ENCODE measurements around the gene RNU6-9. TPM values are rescaled to one million over a fixed set of nuclear protein-coding genes. Genes with fewer than 3 reads are reported as not detected.

The RNU6-9 gene
- total and polyA plus RNA-seq, 2 experiments from 2014 or later: not detected

- H3K27me3 ChIP-seq (replicated peaks; ENCODE audit: insufficient read depth): no peaks in the 10 kb centered on the region
- H3K79me2 ChIP-seq (ENCODE audit: insufficient read depth): no peaks in the 10 kb centered on the region
- no peak overlapping the region for H2AFZ ChIP-seq
- peaks cover 6% of the 10 kb centered on the region; the same call in 1 of the 2 replicates for H3F3A ChIP-seq (ENCODE audit: insufficient read depth)
- no peak for TF ChIP-seq EZH2 (IDR thresholded peaks at IDR 0.05; ENCODE audit: insufficient read depth, poor library complexity, severe bottlenecking)
- TF ChIP-seq EZH2phosphoT487 (IDR thresholded peaks at IDR 0.05; ENCODE audit: insufficient read depth, low read depth): no peak
- no peak overlapping the region for H3K4me3 ChIP-seq
- 71 to 72% methylated on average over 9 to 26 of the region's 27 CpGs for WGBS, 2 experiments (ENCODE audit: low coverage in 1 of 2, low lambda C conversion rate in 2 of 2, missing lambda C conversion rate in 2 of 2)
- peaks cover 14% of the 10 kb centered on the region for H3K4me1 ChIP-seq (ENCODE audit: insufficient read depth)
- in situ Hi-C loops (cut with MboI): no loop called here
- H3K9me2 ChIP-seq (ENCODE audit: insufficient read depth): no peaks in the 10 kb centered on the region
- H3K4me2 ChIP-seq (ENCODE audit: unreplicated experiment): no peak overlapping the region
- H3K36me3 ChIP-seq (ENCODE audit: low read depth): no peaks in the 10 kb centered on the region
- H3K27ac ChIP-seq: no peak overlapping the region
- no peaks in the 10 kb centered on the region for H3K9me3 ChIP-seq (ENCODE audit: low read depth)
- DNase-seq: peak; percentile 72
- no peaks in the 10 kb centered on the region for H4K20me1 ChIP-seq (ENCODE audit: insufficient read depth)
- no peak overlapping the region for H3K9ac ChIP-seq
Measured at GRCh38 chr19:872266-872951, 20.9 kb upstream of the RNU6-9 start.

- no peaks in the 10 kb centered on the region for H3K79me2 ChIP-seq (ENCODE audit: insufficient read depth)
- in situ Hi-C loops (cut with MboI): no loop called here
- no peaks in the 10 kb centered on the region for H4K20me1 ChIP-seq (ENCODE audit: insufficient read depth)
- DNase-seq: peak; percentile 76
- H2AFZ ChIP-seq: no peak overlapping the region
- H3K9me2 ChIP-seq (ENCODE audit: insufficient read depth): no peaks in the 10 kb centered on the region
- H3K4me3 ChIP-seq: no peak overlapping the region
- no peaks in the 10 kb centered on the region for H3K9me3 ChIP-seq (ENCODE audit: low read depth)
- H3K27me3 ChIP-seq (replicated peaks; ENCODE audit: insufficient read depth): no peaks in the 10 kb centered on the region
- H3K27ac ChIP-seq: no peak overlapping the region
- H3F3A ChIP-seq (ENCODE audit: insufficient read depth): peaks cover 6% of the 10 kb centered on the region; the same call in 1 of the 2 replicates
- no peak overlapping the region for H3K4me2 ChIP-seq (ENCODE audit: unreplicated experiment)
- H3K9ac ChIP-seq: no peak overlapping the region
- H3K4me1 ChIP-seq (ENCODE audit: insufficient read depth): peaks cover 14% of the 10 kb centered on the region
- TF ChIP-seq EZH2 (IDR thresholded peaks at IDR 0.05; ENCODE audit: insufficient read depth, poor library complexity, severe bottlenecking): no peak
- TF ChIP-seq EZH2phosphoT487 (IDR thresholded peaks at IDR 0.05; ENCODE audit: insufficient read depth, low read depth): no peak
- H3K36me3 ChIP-seq (ENCODE audit: low read depth): no peaks in the 10 kb centered on the region
- 86 to 100% methylated on average over 1 to 13 of the region's 13 CpGs for WGBS, 2 experiments (ENCODE audit: low coverage in 1 of 2, low lambda C conversion rate in 2 of 2, missing lambda C conversion rate in 2 of 2)
Measured at GRCh38 chr19:873084-873483, 20.2 kb upstream of the RNU6-9 start.

- Histone ChIP-seq H3F3A (ENCODE audit: insufficient read depth) (peaks cover 6% of the 10 kb centered on the region; the same call in 1 of the 2 replicates), H2AFZ (no peak overlapping the region), H3K36me3 (ENCODE audit: low read depth) (no peaks in the 10 kb centered on the region), H3K27me3 (replicated peaks; ENCODE audit: insufficient read depth) (no peaks in the 10 kb centered on the region), H3K9me2 (ENCODE audit: insufficient read depth) (no peaks in the 10 kb centered on the region), H3K9ac (no peak overlapping the region), H3K4me2 (ENCODE audit: unreplicated experiment) (no peak overlapping the region), H4K20me1 (ENCODE audit: insufficient read depth) (no peaks in the 10 kb centered on the region), H3K4me3 (no peak overlapping the region), H3K9me3 (ENCODE audit: low read depth) (no peaks in the 10 kb centered on the region), H3K4me1 (ENCODE audit: insufficient read depth) (peaks cover 13% of the 10 kb centered on the region), H3K79me2 (ENCODE audit: insufficient read depth) (no peaks in the 10 kb centered on the region), H3K27ac (no peak overlapping the region)
- WGBS, 2 experiments (ENCODE audit: low coverage in 1 of 2, low lambda C conversion rate in 2 of 2, missing lambda C conversion rate in 2 of 2): 94 to 95% methylated on average over 17 to 21 of the region's 22 CpGs
- DNase-seq: no peak
- TF ChIP-seq EZH2phosphoT487 (IDR thresholded peaks at IDR 0.05; ENCODE audit: insufficient read depth, low read depth) (no peak), EZH2 (IDR thresholded peaks at IDR 0.05; ENCODE audit: insufficient read depth, poor library complexity, severe bottlenecking) (no peak)
- in situ Hi-C loops (cut with MboI): no loop called here
Measured at GRCh38 chr19:873561-874041, 19.7 kb upstream of the RNU6-9 start.

- no peak for TF ChIP-seq EZH2 (IDR thresholded peaks at IDR 0.05; ENCODE audit: insufficient read depth, poor library complexity, severe bottlenecking)
- no peak for TF ChIP-seq EZH2phosphoT487 (IDR thresholded peaks at IDR 0.05; ENCODE audit: insufficient read depth, low read depth)
- WGBS, 2 experiments (ENCODE audit: low coverage in 1 of 2, low lambda C conversion rate in 2 of 2, missing lambda C conversion rate in 2 of 2): 95 to 96% methylated on average over 28 of the region's 28 CpGs
- no peaks in the 10 kb centered on the region for H3K4me1 ChIP-seq (ENCODE audit: insufficient read depth)
- no peak overlapping the region for H3K27ac ChIP-seq
- no peaks in the 10 kb centered on the region for H4K20me1 ChIP-seq (ENCODE audit: insufficient read depth)
- no peak overlapping the region for H3K9ac ChIP-seq
- DNase-seq: no peak
- no peaks in the 10 kb centered on the region for H3F3A ChIP-seq (ENCODE audit: insufficient read depth)
- no peaks in the 10 kb centered on the region for H3K27me3 ChIP-seq (replicated peaks; ENCODE audit: insufficient read depth)
- H2AFZ ChIP-seq: no peak overlapping the region
- no peaks in the 10 kb centered on the region for H3K9me2 ChIP-seq (ENCODE audit: insufficient read depth)
- in situ Hi-C loops (cut with MboI): no loop called here
- no peaks in the 10 kb centered on the region for H3K79me2 ChIP-seq (ENCODE audit: insufficient read depth)
- H3K36me3 ChIP-seq (ENCODE audit: low read depth): no peaks in the 10 kb centered on the region
- no peak overlapping the region for H3K4me3 ChIP-seq
- no peak overlapping the region for H3K4me2 ChIP-seq (ENCODE audit: unreplicated experiment)
- no peaks in the 10 kb centered on the region for H3K9me3 ChIP-seq (ENCODE audit: low read depth)
Measured at GRCh38 chr19:875265-875879, 17.9 kb upstream of the RNU6-9 start.
